Coronary artery (tissue), 2 donors: ENCODE measurements around the gene CCDC92B.

Experiments used
- DNase-seq: peaks from one replicate; pipeline ENCODE4 v3.0.0-alpha.2; 2017; ENCODE audit warnings: low spot score
- H3K27ac ChIP-seq, 2 donors: fragments of 200-600 bp; sonication (generic); one replicate each; pipeline ENCODE4 v1.5.1; 2016 to 2019
- H3K4me3 ChIP-seq: fragments of 200-600 bp; sonication (generic); 2 replicates; pipeline ENCODE4 v1.5.1; 2016; ENCODE audit warnings: mild to moderate bottlenecking, moderate library complexity
- TF ChIP-seq, protein P1 (sequence below): fragments of 200-600 bp; sonication (generic); IDR thresholded peaks from one replicate; pipeline ENCODE4 v1.5.1; 2019; ENCODE audit warnings: antibody characterized with exemption

Gene CCDC92B

DNA sequence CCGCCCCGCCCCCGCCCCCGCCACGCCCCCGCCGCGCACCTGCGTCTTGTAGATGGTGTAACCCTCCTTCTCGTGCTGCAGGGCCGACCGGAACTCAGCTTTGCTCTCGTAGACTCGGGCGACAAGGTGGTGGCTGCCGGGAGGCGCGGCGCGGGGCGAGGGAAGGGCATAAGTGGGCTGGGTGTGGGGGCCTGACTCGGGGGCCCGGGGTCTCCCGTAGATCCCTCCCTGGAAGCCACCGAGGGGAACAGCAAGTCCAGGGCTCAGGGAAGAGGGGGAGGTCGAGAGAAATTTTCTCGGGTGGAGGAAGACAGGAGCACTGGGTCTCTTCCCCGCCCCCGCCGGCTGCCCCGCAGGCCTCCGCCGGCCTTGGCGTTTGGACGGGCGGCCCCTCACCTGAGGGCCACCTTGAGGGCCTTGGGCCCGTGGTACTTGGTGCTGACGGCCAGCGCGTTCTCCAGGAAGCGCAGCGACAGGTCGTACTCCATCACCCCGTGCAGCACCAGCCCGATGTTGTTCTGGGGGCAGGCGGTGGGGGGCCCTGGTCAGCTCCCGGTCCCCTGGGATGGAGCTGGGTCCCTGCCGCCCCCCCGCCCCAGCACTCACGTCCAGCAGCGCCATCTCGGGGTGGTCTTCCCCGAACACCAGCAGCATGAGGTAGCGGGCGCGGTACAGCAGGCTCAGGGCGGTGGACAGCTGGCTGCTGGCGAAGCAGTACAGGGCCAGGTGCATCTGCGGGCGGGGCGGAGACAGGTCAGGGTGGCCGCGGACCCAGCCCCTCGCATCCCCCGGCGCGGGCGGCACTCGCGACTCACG is 57.3 kb downstream of the CCDC92B start:
- peak; percentile 67 for DNase-seq
- H3K27ac ChIP-seq, result no peak overlapping the region

DNA sequence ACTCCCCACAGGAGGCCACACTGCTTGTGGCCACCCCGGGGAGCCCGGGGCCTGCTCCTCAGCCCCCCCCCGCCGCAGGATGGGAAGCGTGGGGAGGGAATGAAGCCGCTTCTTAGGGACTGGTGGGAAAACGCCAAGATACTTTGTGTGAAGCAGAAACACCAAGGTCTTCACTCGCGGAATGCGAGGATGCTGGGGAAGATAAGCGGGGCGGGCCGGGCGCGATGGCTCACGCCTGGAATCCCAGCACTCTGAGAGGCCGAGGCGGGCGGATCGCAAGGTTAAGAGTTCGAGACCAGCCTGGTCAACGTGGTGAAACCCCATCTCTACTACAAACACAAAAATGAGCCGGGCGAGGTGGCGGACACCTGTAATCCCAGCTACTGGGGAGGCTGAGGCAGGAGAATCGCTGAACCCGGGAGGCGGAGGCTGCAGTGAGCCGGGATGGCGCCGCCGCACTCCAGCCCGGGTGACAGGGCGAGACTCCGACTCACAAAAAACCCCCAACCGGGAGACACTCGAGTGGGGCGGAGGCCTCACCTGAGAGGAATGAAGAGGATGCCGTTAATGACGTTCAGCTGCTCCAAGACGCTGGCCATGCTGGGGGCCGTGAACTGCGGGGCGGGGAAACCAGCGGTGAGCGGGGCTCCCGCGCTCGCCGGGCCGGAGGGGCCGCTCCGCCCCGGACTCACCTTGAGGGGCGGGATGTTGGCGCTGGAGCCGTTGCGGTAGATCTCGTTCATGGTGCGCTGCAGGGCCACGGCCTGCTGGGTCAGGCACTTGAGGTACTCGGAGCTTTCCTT is 58.2 kb downstream of the CCDC92B start:
- peak; percentile 62 for DNase-seq
- Histone ChIP-seq H3K27ac (no peak overlapping the region), H3K4me3 (no peak overlapping the region)
- TF ChIP-seq, protein P1, sequence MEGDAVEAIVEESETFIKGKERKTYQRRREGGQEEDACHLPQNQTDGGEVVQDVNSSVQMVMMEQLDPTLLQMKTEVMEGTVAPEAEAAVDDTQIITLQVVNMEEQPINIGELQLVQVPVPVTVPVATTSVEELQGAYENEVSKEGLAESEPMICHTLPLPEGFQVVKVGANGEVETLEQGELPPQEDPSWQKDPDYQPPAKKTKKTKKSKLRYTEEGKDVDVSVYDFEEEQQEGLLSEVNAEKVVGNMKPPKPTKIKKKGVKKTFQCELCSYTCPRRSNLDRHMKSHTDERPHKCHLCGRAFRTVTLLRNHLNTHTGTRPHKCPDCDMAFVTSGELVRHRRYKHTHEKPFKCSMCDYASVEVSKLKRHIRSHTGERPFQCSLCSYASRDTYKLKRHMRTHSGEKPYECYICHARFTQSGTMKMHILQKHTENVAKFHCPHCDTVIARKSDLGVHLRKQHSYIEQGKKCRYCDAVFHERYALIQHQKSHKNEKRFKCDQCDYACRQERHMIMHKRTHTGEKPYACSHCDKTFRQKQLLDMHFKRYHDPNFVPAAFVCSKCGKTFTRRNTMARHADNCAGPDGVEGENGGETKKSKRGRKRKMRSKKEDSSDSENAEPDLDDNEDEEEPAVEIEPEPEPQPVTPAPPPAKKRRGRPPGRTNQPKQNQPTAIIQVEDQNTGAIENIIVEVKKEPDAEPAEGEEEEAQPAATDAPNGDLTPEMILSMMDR, result no peak

More for the DNA sequence above, 57.3 kb downstream of the CCDC92B start:
- TF ChIP-seq, protein P1, result no peak
- no peak overlapping the region for H3K4me3 ChIP-seq

DNA sequence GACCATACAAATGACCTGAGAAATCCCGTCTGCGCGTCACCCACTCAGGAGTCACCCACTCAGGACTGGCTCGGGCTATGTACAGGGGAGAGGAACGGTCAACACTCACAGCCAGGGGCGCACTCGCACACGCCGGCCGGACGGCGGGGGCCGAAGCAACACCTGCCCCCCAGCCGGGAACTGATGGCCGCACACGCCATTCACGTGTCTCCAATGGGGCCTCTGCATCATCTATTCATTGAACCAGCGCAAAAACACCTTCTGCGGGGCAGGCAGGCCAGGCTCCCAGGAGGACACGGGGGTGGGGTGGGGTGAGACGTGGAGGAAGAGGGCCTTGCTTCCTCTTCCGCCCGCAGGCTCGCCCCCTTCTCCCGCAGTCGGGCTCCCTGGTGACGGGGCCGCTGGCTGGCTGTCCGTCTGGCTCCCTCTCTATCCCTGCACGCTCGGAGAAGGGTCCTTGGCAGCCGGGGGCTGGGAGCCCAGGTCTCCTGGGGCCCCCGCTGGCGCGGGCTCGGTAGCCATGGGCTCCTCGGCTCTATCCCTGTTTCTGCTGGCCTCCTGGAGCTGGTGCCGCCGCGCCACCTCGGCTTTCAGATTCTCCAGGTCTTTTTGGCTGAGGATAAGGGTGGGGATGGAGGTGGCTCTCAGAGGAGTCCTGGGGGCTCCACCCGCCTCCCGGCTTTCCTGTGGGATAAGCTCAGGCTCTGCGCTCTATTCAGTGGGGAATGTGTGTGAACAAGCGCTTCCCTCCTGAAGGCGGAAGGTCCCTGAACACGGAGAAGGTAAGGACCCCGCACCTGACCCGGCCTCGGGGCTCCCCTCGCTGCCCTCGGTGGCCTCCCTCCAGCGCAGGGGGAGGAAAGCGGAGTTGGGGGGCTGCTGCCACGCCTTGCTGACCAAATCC is 59.0 kb downstream of the CCDC92B start:
- Histone ChIP-seq H3K27ac (no peak overlapping the region), H3K4me3 (no peak overlapping the region)
- DNase-seq, result no peak
- TF ChIP-seq, protein P1, result no peak

DNA sequence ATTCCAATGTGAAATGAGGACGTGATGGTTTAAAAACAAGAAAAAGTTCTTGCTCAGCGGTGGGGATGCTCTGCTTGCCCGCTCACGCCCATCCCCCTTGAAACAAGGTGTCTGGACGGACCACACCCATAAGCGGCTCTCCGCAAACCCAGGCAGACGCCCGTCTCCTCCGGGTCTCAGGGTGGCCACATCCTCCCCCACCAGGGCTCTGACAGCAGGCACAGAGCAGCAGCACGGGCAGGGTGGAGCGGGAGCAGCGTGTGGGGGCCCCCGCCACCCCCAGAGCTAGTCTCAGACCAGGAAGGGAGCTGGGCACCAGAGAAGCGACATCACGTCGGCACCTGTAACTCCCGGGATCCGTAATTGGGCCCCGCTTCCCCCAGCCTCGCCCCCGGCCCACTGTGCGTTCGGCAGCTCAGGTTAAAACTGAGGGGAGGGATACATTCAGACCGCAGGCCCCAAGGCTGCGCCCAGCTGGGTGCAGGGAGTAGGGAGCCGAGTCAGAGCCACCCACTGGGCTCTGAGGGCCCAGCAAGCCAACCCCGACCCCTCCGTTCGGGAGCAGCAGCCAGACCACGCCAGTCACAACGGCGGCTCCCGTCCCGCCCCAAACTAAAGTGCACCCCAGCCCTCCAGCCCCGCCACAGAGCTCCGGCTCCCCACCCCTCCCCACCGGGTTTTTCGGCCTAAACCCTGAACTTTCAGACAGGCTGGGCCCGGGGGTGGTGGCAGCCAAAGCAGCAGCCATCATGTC is 59.9 kb downstream of the CCDC92B start:
- Histone ChIP-seq H3K4me3 (no peak overlapping the region), H3K27ac (no peak overlapping the region)
- TF ChIP-seq, protein P1, result no peak
- peak; percentile 71 for DNase-seq

DNA sequence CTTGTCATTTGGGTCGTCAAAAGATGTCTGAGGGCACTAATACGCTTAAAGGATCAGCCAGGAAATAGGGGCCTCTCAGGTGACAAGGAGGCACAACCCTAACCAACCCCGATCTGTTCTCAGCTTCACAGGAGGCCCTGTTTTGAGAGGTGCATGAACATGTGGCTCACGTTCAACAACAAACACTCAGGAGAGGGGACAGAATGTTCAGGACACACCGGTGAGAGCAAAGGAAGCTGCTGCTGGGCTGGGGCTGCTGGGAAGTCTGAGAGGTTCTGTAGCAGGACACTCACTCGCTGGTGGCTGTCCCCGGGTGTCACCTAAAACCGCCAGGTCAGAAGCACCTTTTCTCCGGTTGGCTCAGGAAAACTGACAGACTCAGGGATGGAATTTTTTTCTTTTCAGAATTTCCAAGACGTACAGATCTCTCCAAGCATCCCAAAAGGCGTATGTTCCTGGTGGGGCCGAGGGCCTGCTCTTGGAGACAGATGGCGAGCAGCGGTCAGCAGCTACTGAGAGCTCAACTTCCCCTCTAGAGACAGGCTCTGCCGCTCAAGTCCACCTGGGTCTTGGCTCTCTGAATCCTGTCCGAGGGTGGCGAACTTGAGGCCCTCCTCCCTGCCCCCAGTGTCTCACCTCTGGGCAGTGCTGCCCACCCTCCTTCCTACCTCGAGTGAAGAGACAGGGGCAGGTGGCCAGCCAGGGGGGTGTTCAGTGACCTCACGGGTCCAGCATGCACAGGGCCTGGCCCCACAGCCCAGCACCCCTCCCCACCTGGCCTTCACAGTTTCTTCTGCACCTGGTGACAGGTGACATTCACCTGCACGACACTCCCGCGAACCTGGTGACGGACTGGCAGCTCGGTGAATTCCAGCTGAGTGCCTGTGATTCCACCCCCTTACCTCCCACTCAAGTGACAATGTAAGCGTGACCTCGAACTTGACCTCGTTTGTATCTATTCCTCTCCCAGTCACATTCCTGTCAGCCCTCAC is 60.8 kb downstream of the CCDC92B start:
- TF ChIP-seq, protein P1, result no peak
- peak; percentile 73 for DNase-seq
- no peak overlapping the region for H3K27ac ChIP-seq
- H3K4me3 ChIP-seq, result no peak overlapping the region
